CD14-positive monocyte (primary cell): Measurements from ENCODE around the gene PARP12. TPM values are rescaled to one million over a fixed set of nuclear protein-coding genes. Genes with fewer than 3 reads are reported as not detected.

Experiments used
- DNase-seq, 3 donors: peaks; one replicate each; pipeline ENCODE4 v3.0.0-alpha.2; 2011 to 2022
- H2AFZ ChIP-seq: 2 replicates; pipeline ENCODE4 v1.6.0; 2012; ENCODE audit warnings: mild to moderate bottlenecking, low read depth, low read length, inconsistent platforms; ENCODE audit not compliant: insufficient read depth, poor library complexity, severe bottlenecking
- H3K27ac ChIP-seq, 2 donors: 1 replicate in 1 of 2; 2 replicates in 1 of 2; pipeline ENCODE4 v1.5.1; 2012 to 2013; ENCODE audit warnings: low read length in 2 of 2, control low read depth in 1 of 2, inconsistent platforms in 1 of 2, low read depth in 1 of 2, mild to moderate bottlenecking in 1 of 2
- H3K27me3 ChIP-seq, 2 donors: one replicate each; pipeline versions ENCODE4 v1.6.0 to v1.6.1; 2011 to 2013; ENCODE audit warnings: low read length in 2 of 2; ENCODE audit not compliant: control insufficient read depth in 2 of 2, insufficient read depth in 2 of 2
- H3K36me3 ChIP-seq, 2 donors: replicated peaks in 1 of 2; 1 replicate in 1 of 2; 2 replicates in 1 of 2; pipeline versions ENCODE4 v1.5.1 to v1.6.1; 2012 to 2013; ENCODE audit warnings: low read length in 2 of 2, control low read depth in 1 of 2, inconsistent platforms in 1 of 2, mild to moderate bottlenecking in 1 of 2; ENCODE audit not compliant: insufficient read depth in 2 of 2, control insufficient read depth in 1 of 2
- H3K4me1 ChIP-seq, 2 donors: 1 replicate in 1 of 2; 2 replicates in 1 of 2; pipeline versions ENCODE4 v1.5.1 to v1.6.1; 2012 to 2013; ENCODE audit warnings: low read length in 2 of 2, control low read depth in 1 of 2, inconsistent platforms in 1 of 2, mild to moderate bottlenecking in 1 of 2, moderate library complexity in 1 of 2; ENCODE audit not compliant: insufficient read depth in 2 of 2, control insufficient read depth in 1 of 2
- H3K4me2 ChIP-seq: replicated peaks from 2 replicates; pipeline ENCODE3; 2012; ENCODE audit warnings: low read length, moderate library complexity, mild to moderate bottlenecking; ENCODE audit not compliant: poor library complexity, severe bottlenecking; ENCODE audit errors: extremely low read depth
- H3K4me3 ChIP-seq, 3 experiments: fragments of 200-600 bp in 1 of 3; sonication (generic) in 1 of 3; replicated peaks in 1 of 3; 1 replicate in 2 of 3; 2 replicates in 1 of 3; pipeline ENCODE4 v1.5.1; 2011 to 2013; ENCODE audit warnings: low read length in 3 of 3, mild to moderate bottlenecking in 3 of 3, control low read depth in 2 of 3, low read depth in 2 of 3, inconsistent platforms in 1 of 3, moderate library complexity in 1 of 3
- H3K79me2 ChIP-seq: 2 replicates; pipeline ENCODE4 v1.6.0; 2012; ENCODE audit warnings: mild to moderate bottlenecking, control low read depth, inconsistent platforms, low read length, moderate library complexity; ENCODE audit not compliant: insufficient read depth
- H3K9ac ChIP-seq: 2 replicates; pipeline ENCODE4 v1.6.0; 2017; ENCODE audit warnings: low read length, mild to moderate bottlenecking; ENCODE audit not compliant: insufficient read depth, poor library complexity, severe bottlenecking
- H3K9me3 ChIP-seq, 2 donors: replicated peaks in 1 of 2; 1 replicate in 1 of 2; 2 replicates in 1 of 2; pipeline versions ENCODE4 v1.5.1 to v1.6.1; 2012 to 2013; ENCODE audit warnings: low read length in 2 of 2, control low read depth in 1 of 2; ENCODE audit not compliant: control insufficient read depth in 1 of 2, insufficient read depth in 1 of 2
- H4K20me1 ChIP-seq: 2 replicates; pipeline ENCODE4 v1.6.0; 2012; ENCODE audit warnings: mild to moderate bottlenecking, low read length, control low read depth, moderate library complexity; ENCODE audit not compliant: insufficient read depth
- H3K27ac Mint-ChIP-seq, 7 donors: one replicate each; pipeline ENCODE4 v1.8.0; 2020; ENCODE audit warnings: mild to moderate bottlenecking in 7 of 7, mixed read lengths in 7 of 7, moderate library complexity in 6 of 7, inconsistent platforms in 2 of 7
- H3K27me3 Mint-ChIP-seq, 3 donors: one replicate each; pipeline ENCODE4 v1.8.0; 2021 to 2022; ENCODE audit warnings: low read depth in 3 of 3, mild to moderate bottlenecking in 3 of 3, mixed read lengths in 3 of 3, moderate library complexity in 3 of 3, inconsistent platforms in 1 of 3
- H3K36me3 Mint-ChIP-seq, 2 donors: one replicate each; pipeline ENCODE4 v1.8.0; 2020; ENCODE audit warnings: mixed read lengths in 2 of 2, inconsistent platforms in 1 of 2, mild to moderate bottlenecking in 1 of 2
- H3K4me1 Mint-ChIP-seq: one replicate; pipeline ENCODE4 v1.8.0; 2020; ENCODE audit warnings: mild to moderate bottlenecking, mixed read lengths
- H3K4me3 Mint-ChIP-seq, 2 donors: one replicate each; pipeline ENCODE4 v1.8.0; 2020; ENCODE audit warnings: mild to moderate bottlenecking in 2 of 2, mixed read lengths in 2 of 2, moderate library complexity in 1 of 2
- H3K9me3 Mint-ChIP-seq, 7 donors: one replicate each; pipeline ENCODE4 v1.8.0; 2020 to 2022; ENCODE audit warnings: mixed read lengths in 7 of 7, mild to moderate bottlenecking in 6 of 7, moderate library complexity in 6 of 7, inconsistent platforms in 2 of 7
- WGBS: methylation state at CpG from one replicate; pipeline ENCODE4 v1.1.5; 2013; ENCODE audit warnings: missing lambda C conversion rate; ENCODE audit not compliant: insufficient coverage; 5-methylcytosine and 5-hydroxymethylcytosine counted together
- intact Hi-C, 2 donors: fragments of 100-400 bp; cut with micrococcal nuclease; formaldehyde crosslinking; loops; one replicate each; pipeline versions ENCODE4 v1.15.0 to v1.15.1; 2023
- polyA plus RNA-seq, 3 donors: library from polyadenylated mRNA; depleted of rRNA in 1 of 3; unstranded in 2 of 3; stranded (reverse) in 1 of 3; fragments of 300-500 nt in 2 of 3; fragments of >200 nt in 1 of 3; fragmentation: Illumina TruSeq in 2 of 3; gene quantifications; 1 replicate in 2 of 3; 2 replicates in 1 of 3; pipeline ENCODE4 v1.2.3, GENCODE V29; 2012 to 2021
- TF ChIP-seq, protein P1 (sequence below): fragments of 200-600 bp; IDR thresholded peaks from one replicate; pipeline ENCODE4 v1.8.0; 2022; ENCODE audit warnings: antibody characterized with exemption, mild to moderate bottlenecking

PARP12 gene
- polyA plus RNA-seq, 3 donors = 16.7 to 116 (median 37.8) TPM

GRCh38 chr7:140005754-140006503 lies 56.8 kb downstream of the PARP12 start:
- peaks cover 0 to 3% (median 3%) of the 10 kb centered on the region in 3 donors for H3K27me3 Mint-ChIP-seq
- TF ChIP-seq, protein P1, sequence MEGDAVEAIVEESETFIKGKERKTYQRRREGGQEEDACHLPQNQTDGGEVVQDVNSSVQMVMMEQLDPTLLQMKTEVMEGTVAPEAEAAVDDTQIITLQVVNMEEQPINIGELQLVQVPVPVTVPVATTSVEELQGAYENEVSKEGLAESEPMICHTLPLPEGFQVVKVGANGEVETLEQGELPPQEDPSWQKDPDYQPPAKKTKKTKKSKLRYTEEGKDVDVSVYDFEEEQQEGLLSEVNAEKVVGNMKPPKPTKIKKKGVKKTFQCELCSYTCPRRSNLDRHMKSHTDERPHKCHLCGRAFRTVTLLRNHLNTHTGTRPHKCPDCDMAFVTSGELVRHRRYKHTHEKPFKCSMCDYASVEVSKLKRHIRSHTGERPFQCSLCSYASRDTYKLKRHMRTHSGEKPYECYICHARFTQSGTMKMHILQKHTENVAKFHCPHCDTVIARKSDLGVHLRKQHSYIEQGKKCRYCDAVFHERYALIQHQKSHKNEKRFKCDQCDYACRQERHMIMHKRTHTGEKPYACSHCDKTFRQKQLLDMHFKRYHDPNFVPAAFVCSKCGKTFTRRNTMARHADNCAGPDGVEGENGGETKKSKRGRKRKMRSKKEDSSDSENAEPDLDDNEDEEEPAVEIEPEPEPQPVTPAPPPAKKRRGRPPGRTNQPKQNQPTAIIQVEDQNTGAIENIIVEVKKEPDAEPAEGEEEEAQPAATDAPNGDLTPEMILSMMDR = no peak
- Histone ChIP-seq H3K9ac (no peak overlapping the region), H3K79me2 (no peaks in the 10 kb centered on the region), H3K36me3 (peaks cover 41 to 90% of the 10 kb centered on the region in 2 donors), H3K4me2 (no peak overlapping the region), H4K20me1 (peaks cover 95% of the 10 kb centered on the region), H2AFZ (no peak overlapping the region), H3K27ac (peak overlapping the region in 1 of 2 donors; percentile 23), H3K4me1 (no peaks in the 10 kb centered on the region), H3K9me3 (no peaks in the 10 kb centered on the region), H3K27me3 (no peaks in the 10 kb centered on the region), H3K4me3 (no peak overlapping the region)
- peaks cover 4% of the 10 kb centered on the region for H3K4me1 Mint-ChIP-seq
- intact Hi-C loops = loop anchor here in 1 of 2 donors (10.0 kb wide), 1 partner anchor 361 kb away; no protein-coding TSS in a partner anchor
- peaks cover 0 to 3% (median 0%) of the 10 kb centered on the region in 7 donors for H3K9me3 Mint-ChIP-seq
- DNase-seq = no peak
- H3K27ac Mint-ChIP-seq = peak overlapping the region in 2 of 7 donors; percentile 18 to 60
- H3K4me3 Mint-ChIP-seq = no peak overlapping the region
- WGBS = 88% methylated on average over 8 of the region's 13 CpGs
- H3K36me3 Mint-ChIP-seq = peaks cover 61 to 85% of the 10 kb centered on the region in 2 donors

DNA sequence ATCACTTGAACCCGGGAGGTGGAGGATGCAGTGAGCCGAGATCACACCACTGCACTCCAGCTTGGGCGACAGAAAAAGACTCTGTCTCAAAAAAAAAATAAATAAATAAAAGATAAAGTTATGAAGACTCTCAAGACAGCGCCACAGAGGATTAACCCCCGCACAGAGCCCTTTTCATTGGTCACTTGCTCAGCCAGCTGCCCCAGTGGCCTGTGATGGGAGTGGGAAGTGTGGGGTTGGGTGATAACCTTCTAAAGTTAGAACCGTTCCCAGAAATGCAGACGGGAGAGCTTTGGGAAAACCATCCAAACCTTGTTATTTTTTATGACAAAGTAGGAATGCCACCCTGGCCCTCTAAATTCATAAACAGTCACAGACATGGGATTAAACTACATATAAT lies 57.4 kb downstream of the PARP12 start:
- Histone ChIP-seq H3K4me3 (no peak overlapping the region), H2AFZ (no peak overlapping the region), H3K4me1 (no peaks in the 10 kb centered on the region), H3K4me2 (no peak overlapping the region), H3K79me2 (no peaks in the 10 kb centered on the region), H3K9me3 (no peaks in the 10 kb centered on the region), H3K9ac (no peak overlapping the region), H3K27ac (no peak overlapping the region), H4K20me1 (peaks cover 95% of the 10 kb centered on the region), H3K36me3 (peaks cover 36 to 88% of the 10 kb centered on the region in 2 donors), H3K27me3 (no peaks in the 10 kb centered on the region)
- TF ChIP-seq, protein P1 = no peak
- 100% methylated on average over 2 of the region's 7 CpGs for WGBS
- H3K27ac Mint-ChIP-seq = no peak overlapping the region
- peaks cover 4% of the 10 kb centered on the region for H3K4me1 Mint-ChIP-seq
- H3K36me3 Mint-ChIP-seq = peaks cover 60 to 83% of the 10 kb centered on the region in 2 donors
- H3K9me3 Mint-ChIP-seq = peaks cover 0 to 3% (median 0%) of the 10 kb centered on the region in 7 donors
- H3K27me3 Mint-ChIP-seq = peaks cover 0 to 3% (median 3%) of the 10 kb centered on the region in 3 donors
- intact Hi-C loops = loop anchor here in 1 of 2 donors (10.0 kb wide), 1 partner anchor 361 kb away; no protein-coding TSS in a partner anchor
- H3K4me3 Mint-ChIP-seq = no peak overlapping the region
- DNase-seq = no peak
